IMR-90 (cell line): ENCODE results near the gene GCK.

Source experiments
- CEBPB ChIP-seq: IDR thresholded peaks from 2 replicates; pipeline ENCODE4 v1.6.1; 2012; ENCODE audit warnings: low read depth, low read length, improper control_type of control experiment
- CTCF ChIP-seq: conservative IDR thresholded peaks from 2 replicates; pipeline ENCODE4 v1.5.1; 2012; ENCODE audit warnings: mild to moderate bottlenecking, low read depth, low read length, improper control_type of control experiment
- ELK1 ChIP-seq: fragments of 150-350 bp; IDR thresholded peaks from 2 replicates; pipeline ENCODE4 v1.6.1; 2016; ENCODE audit warnings: low read depth, mild to moderate bottlenecking, low read length, moderate library complexity, borderline replicate concordance
- MAFK ChIP-seq: IDR thresholded peaks from 2 replicates; pipeline ENCODE4 v1.6.1; 2012; ENCODE audit warnings: low read depth, low read length, improper control_type of control experiment
- POLR2A ChIP-seq: IDR thresholded peaks from 2 replicates; pipeline ENCODE4 v1.6.1; 2012; ENCODE audit warnings: mild to moderate bottlenecking, low read depth, low read length
- SMC3 ChIP-seq: fragments of 150-350 bp; IDR thresholded peaks from 2 replicates; pipeline ENCODE4 v1.6.1; 2016; ENCODE audit warnings: low read depth, mild to moderate bottlenecking, antibody characterized with exemption, low read length, moderate library complexity

- no peak for TF ChIP-seq SMC3
- TF ChIP-seq POLR2A: no peak
- TF ChIP-seq CEBPB: no peak
- TF ChIP-seq CTCF: no peak
- no peak for TF ChIP-seq ELK1
- no peak for TF ChIP-seq MAFK
These were observed 74.5 kb downstream of the GCK start for GRCh38 chr7:44114586-44115310.
